Activated T-cell treated with anti-CD3 and anti-CD28 coated beads, Interleukin-2, amount 50 U/mL, for 4 hours (primary cell): Measurements from ENCODE around the gene GCNT2. TPM values are rescaled to one million over a fixed set of nuclear protein-coding genes. Genes with fewer than 3 reads are reported as not detected.
"Not testable (repeated sequence)": the region's sequence is repeated elsewhere in the genome, so short reads cannot be mapped to it uniquely, and the experiment has no call there.

Experiments
- ATAC-seq, 2 donors: fragments of 200-7000 bp; cut with Tn5 transposase; one replicate each; pipeline ENCODE4 v1.10.0; 2021
- DNase-seq: peaks from one replicate; pipeline ENCODE4 v3.0.0-alpha.2; 2020
- H3K27me3 Mint-ChIP-seq: one replicate; pipeline ENCODE4 v1.8.0; 2021; ENCODE audit warnings: low read depth, mixed read lengths
- H3K36me3 Mint-ChIP-seq: one replicate; pipeline ENCODE4 v1.8.0; 2022; ENCODE audit warnings: mixed read lengths; ENCODE audit not compliant: insufficient read depth
- H3K4me1 Mint-ChIP-seq: one replicate; pipeline ENCODE4 v1.8.0; 2021; ENCODE audit warnings: low read depth, mixed read lengths
- H3K4me3 Mint-ChIP-seq: one replicate; pipeline ENCODE4 v1.8.0; 2021; ENCODE audit warnings: mild to moderate bottlenecking, moderate library complexity, mixed read lengths
- H3K9me3 Mint-ChIP-seq: one replicate; pipeline ENCODE4 v1.8.0; 2021; ENCODE audit warnings: mixed read lengths
- total RNA-seq, 3 donors: library from RNA; stranded (reverse); gene quantifications; one replicate each; pipeline ENCODE4 v1.2.1, GENCODE V29; 2021

GCNT2 gene
- total RNA-seq, 3 donors from 2014 or later = 0.71 to 0.92 (median 0.78) TPM

GRCh38 chr6:10587656-10588406, 66.7 kb downstream of the GCNT2 start:
- H3K4me3 Mint-ChIP-seq = no peak overlapping the region
- H3K27me3 Mint-ChIP-seq = no peaks in the 10 kb centered on the region
- H3K9me3 Mint-ChIP-seq = no peaks in the 10 kb centered on the region
- H3K36me3 Mint-ChIP-seq = peaks cover 4% of the 10 kb centered on the region
- no peak for ATAC-seq
- no peaks in the 10 kb centered on the region for H3K4me1 Mint-ChIP-seq
- DNase-seq = no peak

GRCh38 chr6:10588562-10589428, 67.6 kb downstream of the GCNT2 start:
- no peak overlapping the region for H3K4me3 Mint-ChIP-seq
- no peaks in the 10 kb centered on the region for H3K27me3 Mint-ChIP-seq
- DNase-seq (no peak), ATAC-seq (no peak)
- H3K9me3 Mint-ChIP-seq = no peaks in the 10 kb centered on the region
- peaks cover 4% of the 10 kb centered on the region for H3K36me3 Mint-ChIP-seq
- no peaks in the 10 kb centered on the region for H3K4me1 Mint-ChIP-seq

- no peaks in the 10 kb centered on the region for H3K9me3 Mint-ChIP-seq
- ATAC-seq (no peak), DNase-seq (no peak)
- H3K36me3 Mint-ChIP-seq = peaks cover 4% of the 10 kb centered on the region
- no peak overlapping the region for H3K4me3 Mint-ChIP-seq
- no peaks in the 10 kb centered on the region for H3K27me3 Mint-ChIP-seq
- no peaks in the 10 kb centered on the region for H3K4me1 Mint-ChIP-seq
Observed at GRCh38 chr6:10589429-10589727, 68.2 kb downstream of the GCNT2 start.

GRCh38 chr6:10589983-10590382, 68.8 kb downstream of the GCNT2 start:
- Mint-ChIP-seq H3K4me1 (no peaks in the 10 kb centered on the region), H3K4me3 (no peak overlapping the region), H3K9me3 (no peaks in the 10 kb centered on the region), H3K36me3 (peaks cover 5% of the 10 kb centered on the region), H3K27me3 (no peaks in the 10 kb centered on the region)
- DNase-seq (no peak), ATAC-seq (no peak)

GRCh38 chr6:10591422-10592160, 70.4 kb downstream of the GCNT2 start:
- DNase-seq (no peak), ATAC-seq (no peak)
- H3K4me3 Mint-ChIP-seq = no peak overlapping the region
- no peaks in the 10 kb centered on the region for H3K27me3 Mint-ChIP-seq
- H3K9me3 Mint-ChIP-seq = no peaks in the 10 kb centered on the region
- no peaks in the 10 kb centered on the region for H3K4me1 Mint-ChIP-seq
- H3K36me3 Mint-ChIP-seq = peaks cover 2% of the 10 kb centered on the region

- DNase-seq = no peak
- H3K4me3 Mint-ChIP-seq = no peak overlapping the region
- no peaks in the 10 kb centered on the region for H3K9me3 Mint-ChIP-seq
- no peaks in the 10 kb centered on the region for H3K4me1 Mint-ChIP-seq
- ATAC-seq = no peak
- no peaks in the 10 kb centered on the region for H3K27me3 Mint-ChIP-seq
- H3K36me3 Mint-ChIP-seq = peaks cover 2% of the 10 kb centered on the region
Observed at GRCh38 chr6:10595731-10596664, 74.8 kb downstream of the GCNT2 start.

GRCh38 chr6:10597499-10598001, 76.4 kb downstream of the GCNT2 start:
- no peaks in the 10 kb centered on the region for H3K4me1 Mint-ChIP-seq
- H3K36me3 Mint-ChIP-seq = peaks cover 2% of the 10 kb centered on the region
- no peaks in the 10 kb centered on the region for H3K9me3 Mint-ChIP-seq
- DNase-seq (no peak), ATAC-seq (no peak)
- H3K27me3 Mint-ChIP-seq = no peaks in the 10 kb centered on the region
- H3K4me3 Mint-ChIP-seq = no peak overlapping the region

GRCh38 chr6:10598084-10598960, 77.2 kb downstream of the GCNT2 start:
- no peaks in the 10 kb centered on the region for H3K27me3 Mint-ChIP-seq
- no peak overlapping the region for H3K4me3 Mint-ChIP-seq
- DNase-seq (no peak), ATAC-seq (no peak)
- no peaks in the 10 kb centered on the region for H3K9me3 Mint-ChIP-seq
- no peaks in the 10 kb centered on the region for H3K4me1 Mint-ChIP-seq
- peaks cover 2% of the 10 kb centered on the region for H3K36me3 Mint-ChIP-seq

- no peaks in the 10 kb centered on the region for H3K27me3 Mint-ChIP-seq
- ATAC-seq = no peak
- H3K4me3 Mint-ChIP-seq = no peak overlapping the region
- no peaks in the 10 kb centered on the region for H3K9me3 Mint-ChIP-seq
- DNase-seq = no peak
- H3K36me3 Mint-ChIP-seq = peaks cover 2% of the 10 kb centered on the region
- H3K4me1 Mint-ChIP-seq = no peaks in the 10 kb centered on the region
Observed at GRCh38 chr6:10599046-10599445, 77.9 kb downstream of the GCNT2 start.

- DNase-seq, H3K4me1 Mint-ChIP-seq, ATAC-seq, H3K36me3 Mint-ChIP-seq, H3K27me3 Mint-ChIP-seq, H3K4me3 Mint-ChIP-seq, H3K9me3 Mint-ChIP-seq: not testable (repeated sequence)
Observed at GRCh38 chr6:10600681-10601080, 79.5 kb downstream of the GCNT2 start.

- H3K4me1 Mint-ChIP-seq = no peaks in the 10 kb centered on the region
Observed at GRCh38 chr6:10603219-10603618, 82.1 kb downstream of the GCNT2 start.

GRCh38 chr6:10609038-10609437, 87.9 kb downstream of the GCNT2 start:
- Mint-ChIP-seq H3K27me3 (no peaks in the 10 kb centered on the region), H3K36me3 (peaks cover 2% of the 10 kb centered on the region)
- no peak for DNase-seq

More at GRCh38 chr6:10603219-10603618, 82.1 kb downstream of the GCNT2 start:
- Mint-ChIP-seq H3K9me3 (no peaks in the 10 kb centered on the region), H3K36me3 (no peaks in the 10 kb centered on the region), H3K27me3 (no peaks in the 10 kb centered on the region), H3K4me3 (no peak overlapping the region)
- ATAC-seq (no peak), DNase-seq (no peak)

GRCh38 chr6:10610289-10610688, 89.1 kb downstream of the GCNT2 start:
- no peak for DNase-seq
- Mint-ChIP-seq H3K4me1 (no peaks in the 10 kb centered on the region), H3K27me3 (no peaks in the 10 kb centered on the region), H3K9me3 (no peaks in the 10 kb centered on the region), H3K4me3 (no peak overlapping the region), H3K36me3 (peaks cover 2% of the 10 kb centered on the region)
- ATAC-seq = no peak

More at GRCh38 chr6:10609038-10609437, 87.9 kb downstream of the GCNT2 start:
- no peak for ATAC-seq
- Mint-ChIP-seq H3K4me1 (no peaks in the 10 kb centered on the region), H3K4me3 (no peak overlapping the region), H3K9me3 (no peaks in the 10 kb centered on the region)
